Hepatocyte (in vitro differentiated cells): ENCODE results near the gene SH2B3.

Experiments
- CTCF ChIP-seq: fragments of 200-600 bp; sonication (generic); IDR thresholded peaks from 2 replicates; pipeline ENCODE4 v1.5.1; 2016; ENCODE audit warnings: antibody characterized with exemption, mild to moderate bottlenecking; ENCODE audit not compliant: poor library complexity
- EZH2 ChIP-seq: fragments of 200-600 bp; sonication (generic); IDR thresholded peaks from 2 replicates; pipeline ENCODE4 v1.6.1; 2016; ENCODE audit warnings: antibody characterized with exemption, mild to moderate bottlenecking, borderline replicate concordance
- EZH2phosphoT487 ChIP-seq: fragments of 200-600 bp; sonication (generic); IDR thresholded peaks from one replicate; pipeline ENCODE4 v1.6.1; 2018; ENCODE audit warnings: antibody characterized with exemption, mild to moderate bottlenecking, low read depth, moderate library complexity; ENCODE audit not compliant: unreplicated experiment, severe bottlenecking

- no peak for TF ChIP-seq CTCF
- TF ChIP-seq EZH2: no peak
- TF ChIP-seq EZH2phosphoT487: no peak
These were observed 26.0 kb downstream of the SH2B3 start for GRCh38 chr12:111431772-111432171.
